HEK293T (cell line): ENCODE results near the gene KRT33A.

ENCODE experiments used
- CTCF ChIA-PET: fragments of 350-600 bp; formaldehyde crosslinking; extraction: SDS; loops from one replicate; lab custom pipeline; 2021; ENCODE audit warnings: antibody characterized with exemption, inconsistent platforms; lab: Yijun Ruan, JAX
- POLR2A ChIA-PET: fragments of 350-600 bp; formaldehyde crosslinking; extraction: SDS; loops from one replicate; lab custom pipeline; 2020; ENCODE audit warnings: antibody characterized with exemption, inconsistent platforms; lab: Yijun Ruan, JAX
- DNase-seq: peaks from one replicate; pipeline ENCODE4 v3.0.0; 2012; ENCODE audit warnings: mixed read lengths; ENCODE audit errors: extremely low spot score
- ARNT ChIP-seq: fragments of 450-650 bp; IDR thresholded peaks from 2 replicates; pipeline ENCODE4 v1.6.1; 2017; ENCODE audit warnings: mild to moderate bottlenecking
- BHLHE40 ChIP-seq: fragments of 450-650 bp; IDR thresholded peaks from 2 replicates; pipeline ENCODE4 v1.6.1; 2016; ENCODE audit warnings: mild to moderate bottlenecking, moderate library complexity, borderline replicate concordance
- CTBP1 ChIP-seq: fragments of 450-650 bp; IDR thresholded peaks from 2 replicates; pipeline ENCODE4 v1.6.1; 2016; ENCODE audit warnings: borderline replicate concordance
- ELF4 ChIP-seq: fragments of 450-650 bp; IDR thresholded peaks from 2 replicates; pipeline ENCODE4 v1.6.1; 2017; ENCODE audit warnings: antibody characterized with exemption
- FOXA1 ChIP-seq: fragments of 450-650 bp; IDR thresholded peaks from 2 replicates; pipeline ENCODE4 v1.6.1; 2016; ENCODE audit warnings: mild to moderate bottlenecking
- FOXK2 ChIP-seq: fragments of 450-650 bp; IDR thresholded peaks from 2 replicates; pipeline ENCODE4 v1.6.1; 2016; ENCODE audit warnings: mild to moderate bottlenecking
- FOXM1 ChIP-seq: fragments of 450-650 bp; IDR thresholded peaks from 2 replicates; pipeline ENCODE4 v1.6.1; 2017; ENCODE audit warnings: mild to moderate bottlenecking, borderline replicate concordance
- HDGF ChIP-seq: fragments of 450-650 bp; IDR thresholded peaks from 2 replicates; pipeline ENCODE4 v1.6.1; 2017; ENCODE audit warnings: antibody characterized with exemption, borderline replicate concordance
- L3MBTL2 ChIP-seq: fragments of 450-650 bp; conservative IDR thresholded peaks from 2 replicates; pipeline ENCODE4 v1.6.1; 2016; ENCODE audit warnings: mild to moderate bottlenecking
- LEF1 ChIP-seq: fragments of 450-650 bp; IDR thresholded peaks from 2 replicates; pipeline ENCODE4 v1.6.1; 2017; ENCODE audit warnings: mild to moderate bottlenecking, borderline replicate concordance
- NFRKB ChIP-seq: fragments of 450-650 bp; IDR thresholded peaks from 2 replicates; pipeline ENCODE4 v1.6.1; 2016; ENCODE audit warnings: mild to moderate bottlenecking, moderate library complexity
- PKNOX1 ChIP-seq: fragments of 450-650 bp; IDR thresholded peaks from 2 replicates; pipeline ENCODE4 v1.6.1; 2016
- SP1 ChIP-seq: fragments of 450-650 bp; IDR thresholded peaks from 2 replicates; pipeline ENCODE4 v1.6.1; 2017
- SUZ12 ChIP-seq: fragments of 450-650 bp; IDR thresholded peaks from 2 replicates; pipeline ENCODE4 v1.6.1; 2016; ENCODE audit warnings: mild to moderate bottlenecking
- TARDBP ChIP-seq: fragments of 450-650 bp; IDR thresholded peaks from 2 replicates; pipeline ENCODE4 v1.6.1; 2016
- ZNF384 ChIP-seq: fragments of 450-650 bp; IDR thresholded peaks from 2 replicates; pipeline ENCODE4 v1.6.1; 2016

Gene KRT33A

GRCh38 chr17:41367426-41368075 is 16.9 kb upstream of the KRT33A start:
- ChIA-PET POLR2A (no interaction called here), CTCF (no interaction called here)
- DNase-seq = no peak
- no peak for TF ChIP-seq SP1
- no peak for TF ChIP-seq ELF4
- TF ChIP-seq HDGF = no peak
- no peak for TF ChIP-seq ARNT
- TF ChIP-seq PKNOX1 = no peak
- TF ChIP-seq NFRKB = no peak
- TF ChIP-seq L3MBTL2 = no peak
- TF ChIP-seq ZNF384 = no peak
- TF ChIP-seq FOXK2 = no peak
- no peak for TF ChIP-seq FOXA1

- no peak for DNase-seq
- TF ChIP-seq SP1 (no peak), NFRKB (no peak), FOXA1 (no peak), BHLHE40 (no peak), LEF1 (no peak), FOXM1 (no peak), FOXK2 (no peak), TARDBP (no peak), ARNT (no peak), ELF4 (no peak), HDGF (no peak), SUZ12 (no peak), ZNF384 (no peak), L3MBTL2 (no peak), CTBP1 (no peak), PKNOX1 (no peak)
- CTCF ChIA-PET = no interaction called here
- POLR2A ChIA-PET = interaction anchor here (1.1 kb wide), 1 partner anchor 8 kb away, joined by 3 read pairs; no protein-coding TSS in a partner anchor
Observed at GRCh38 chr17:41366070-41366469, 15.4 kb upstream of the KRT33A start.

GRCh38 chr17:41363881-41364280 is 13.3 kb upstream of the KRT33A start:
- CTCF ChIA-PET = no interaction called here

GRCh38 chr17:41360296-41360995 is 9.8 kb upstream of the KRT33A start:
- CTCF ChIA-PET = no interaction called here

More at GRCh38 chr17:41363881-41364280, 13.3 kb upstream of the KRT33A start:
- no peak for TF ChIP-seq ZNF384
- TF ChIP-seq TARDBP = no peak
- TF ChIP-seq BHLHE40 = no peak
- TF ChIP-seq FOXK2 = no peak
- TF ChIP-seq ELF4 = no peak
- no peak for TF ChIP-seq CTBP1
- TF ChIP-seq SP1 = no peak
- TF ChIP-seq HDGF = no peak
- TF ChIP-seq LEF1 = no peak
- no peak for TF ChIP-seq NFRKB
- no peak for TF ChIP-seq SUZ12
- no peak for TF ChIP-seq FOXM1
- no peak for TF ChIP-seq PKNOX1
- TF ChIP-seq ARNT = no peak
- TF ChIP-seq L3MBTL2 = no peak
- no peak for TF ChIP-seq FOXA1
- no peak for DNase-seq
- POLR2A ChIA-PET = no interaction called here

GRCh38 chr17:41354536-41354935 is 3.9 kb upstream of the KRT33A start:
- ChIA-PET POLR2A (no interaction called here), CTCF (no interaction called here)
- DNase-seq = no peak
- TF ChIP-seq SUZ12 = no peak
- no peak for TF ChIP-seq BHLHE40
- TF ChIP-seq ZNF384 = no peak
- no peak for TF ChIP-seq FOXM1
- no peak for TF ChIP-seq CTBP1
- no peak for TF ChIP-seq ELF4
- no peak for TF ChIP-seq NFRKB
- no peak for TF ChIP-seq HDGF
- TF ChIP-seq FOXA1 = no peak

More at GRCh38 chr17:41360296-41360995, 9.8 kb upstream of the KRT33A start:
- TF ChIP-seq NFRKB = no peak
- TF ChIP-seq BHLHE40 = no peak
- POLR2A ChIA-PET = no interaction called here
- no peak for DNase-seq
